Endodermal cell (in vitro differentiated cells): Measurements from ENCODE around the gene RAX2. TPM values are rescaled to one million over a fixed set of nuclear protein-coding genes. Genes with fewer than 3 reads are reported as not detected.

Experiments used
- DNase-seq: peaks from one replicate; pipeline ENCODE4 v3.0.0-alpha.2; 2017
- H3K27ac ChIP-seq: 2 replicates; pipeline ENCODE4 v1.5.1; 2013; ENCODE audit warnings: mild to moderate bottlenecking, low read depth, low read length, moderate library complexity
- H3K27me3 ChIP-seq: 2 replicates; pipeline ENCODE4 v1.6.1; 2013; ENCODE audit warnings: mild to moderate bottlenecking, low read length, moderate library complexity; ENCODE audit not compliant: insufficient read depth, control insufficient read depth, poor library complexity, severe bottlenecking
- H3K36me3 ChIP-seq: 2 replicates; pipeline ENCODE4 v1.7.0; 2013; ENCODE audit warnings: mild to moderate bottlenecking, low read length, moderate library complexity; ENCODE audit not compliant: control insufficient read depth, insufficient read depth
- H3K4me1 ChIP-seq: one replicate; pipeline ENCODE4 v1.7.0; 2013; ENCODE audit warnings: low read length; ENCODE audit not compliant: control insufficient read depth, insufficient read depth
- H3K4me3 ChIP-seq: 2 replicates; pipeline ENCODE4 v1.5.1; 2013; ENCODE audit warnings: mild to moderate bottlenecking, low read length, moderate library complexity
- H3K9ac ChIP-seq: 2 replicates; pipeline ENCODE4 v1.6.1; 2013; ENCODE audit warnings: mild to moderate bottlenecking, low read length, moderate library complexity; ENCODE audit not compliant: poor library complexity, severe bottlenecking; ENCODE audit errors: extremely low read depth
- H3K9me3 ChIP-seq: 2 replicates; pipeline ENCODE4 v1.6.1; 2013; ENCODE audit warnings: mild to moderate bottlenecking, low read length, moderate library complexity; ENCODE audit not compliant: control insufficient read depth
- H3K27ac Mint-ChIP-seq: 2 replicates; pipeline ENCODE4 v1.8.0; 2020; ENCODE audit warnings: mixed read lengths
- H3K27me3 Mint-ChIP-seq: 2 replicates; pipeline ENCODE4 v1.8.0; 2021; ENCODE audit warnings: mild to moderate bottlenecking, mixed read lengths; ENCODE audit not compliant: insufficient read depth
- H3K36me3 Mint-ChIP-seq: 2 replicates; pipeline ENCODE4 v1.8.0; 2020; ENCODE audit warnings: low read depth, mixed read lengths
- H3K4me1 Mint-ChIP-seq: 2 replicates; pipeline ENCODE4 v1.8.0; 2020; ENCODE audit warnings: mixed read lengths
- H3K4me3 Mint-ChIP-seq: 2 replicates; pipeline ENCODE4 v1.8.0; 2020; ENCODE audit warnings: mild to moderate bottlenecking, moderate library complexity, mixed read lengths
- H3K9me3 Mint-ChIP-seq: 2 replicates; pipeline ENCODE4 v1.8.0; 2020; ENCODE audit warnings: mild to moderate bottlenecking, mixed read lengths
- WGBS, 2 experiments: methylation state at CpG; one replicate each; pipeline versions ENCODE4 v1.1.5 to v1.1.7; 2013; ENCODE audit warnings: missing lambda C conversion rate in 2 of 2, mixed read lengths in 1 of 2; ENCODE audit not compliant: insufficient coverage in 1 of 2, insufficient read length in 1 of 2; 5-methylcytosine and 5-hydroxymethylcytosine counted together
- total RNA-seq, 2 donors: library from RNA; stranded (reverse); fragmentation: NEBNext Ultra II Directional in 1 of 2; extraction: Animal tissue kit (Norgen Biotek cat#: 25700) in 1 of 2; gene quantifications; 2 replicates in 1 of 2; 3 replicates in 1 of 2; pipeline ENCODE4 v1.2.1, GENCODE V29; 2021
- TF ChIP-seq, protein P1 (sequence below): fragments of 200-600 bp; sonication (generic); conservative IDR thresholded peaks from 2 replicates; pipeline ENCODE4 v1.5.0; 2021; ENCODE audit warnings: antibody characterized with exemption, mild to moderate bottlenecking

Gene RAX2
- total RNA-seq, 2 donors from 2014 or later: not detected

DNA sequence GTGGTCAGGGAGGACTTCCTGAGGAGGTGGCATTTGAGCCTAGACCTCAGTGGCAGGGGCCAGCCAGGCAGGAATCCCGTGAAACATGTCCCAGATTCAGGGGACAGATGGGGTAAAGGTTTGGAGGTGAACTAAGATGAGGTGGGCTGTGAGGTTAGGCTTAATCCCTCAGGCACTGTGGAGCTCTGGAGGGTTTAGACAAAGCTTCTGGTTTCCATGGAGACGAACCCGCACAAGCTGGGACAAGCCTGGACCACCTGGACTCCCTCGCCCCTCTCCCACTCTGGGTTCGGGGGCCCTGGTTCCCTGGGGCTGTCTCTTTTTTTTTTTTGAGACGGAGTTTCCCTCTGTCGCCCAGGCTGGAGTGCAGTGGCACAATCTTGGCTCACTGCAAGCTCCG lies 48.1 kb downstream of the RAX2 start:
- no peaks in the 10 kb centered on the region for H3K36me3 Mint-ChIP-seq
- WGBS, 2 experiments: 50 to 54% methylated on average over 2 to 8 of the region's 8 CpGs
- peaks cover 7% of the 10 kb centered on the region for H3K27me3 ChIP-seq
- H3K36me3 ChIP-seq: no peaks in the 10 kb centered on the region
- H3K4me3 Mint-ChIP-seq: no peak overlapping the region
- no peak overlapping the region for H3K27ac ChIP-seq
- H3K27me3 Mint-ChIP-seq: peaks cover 12% of the 10 kb centered on the region
- peaks cover 4% of the 10 kb centered on the region for H3K4me1 Mint-ChIP-seq
- no peaks in the 10 kb centered on the region for H3K9me3 Mint-ChIP-seq
- H3K27ac Mint-ChIP-seq: no peak overlapping the region
- H3K4me3 ChIP-seq: no peak overlapping the region
- H3K9ac ChIP-seq: no peak overlapping the region
- DNase-seq: no peak
- TF ChIP-seq, protein P1, sequence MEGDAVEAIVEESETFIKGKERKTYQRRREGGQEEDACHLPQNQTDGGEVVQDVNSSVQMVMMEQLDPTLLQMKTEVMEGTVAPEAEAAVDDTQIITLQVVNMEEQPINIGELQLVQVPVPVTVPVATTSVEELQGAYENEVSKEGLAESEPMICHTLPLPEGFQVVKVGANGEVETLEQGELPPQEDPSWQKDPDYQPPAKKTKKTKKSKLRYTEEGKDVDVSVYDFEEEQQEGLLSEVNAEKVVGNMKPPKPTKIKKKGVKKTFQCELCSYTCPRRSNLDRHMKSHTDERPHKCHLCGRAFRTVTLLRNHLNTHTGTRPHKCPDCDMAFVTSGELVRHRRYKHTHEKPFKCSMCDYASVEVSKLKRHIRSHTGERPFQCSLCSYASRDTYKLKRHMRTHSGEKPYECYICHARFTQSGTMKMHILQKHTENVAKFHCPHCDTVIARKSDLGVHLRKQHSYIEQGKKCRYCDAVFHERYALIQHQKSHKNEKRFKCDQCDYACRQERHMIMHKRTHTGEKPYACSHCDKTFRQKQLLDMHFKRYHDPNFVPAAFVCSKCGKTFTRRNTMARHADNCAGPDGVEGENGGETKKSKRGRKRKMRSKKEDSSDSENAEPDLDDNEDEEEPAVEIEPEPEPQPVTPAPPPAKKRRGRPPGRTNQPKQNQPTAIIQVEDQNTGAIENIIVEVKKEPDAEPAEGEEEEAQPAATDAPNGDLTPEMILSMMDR: no peak
- H3K9me3 ChIP-seq: no peaks in the 10 kb centered on the region
- no peaks in the 10 kb centered on the region for H3K4me1 ChIP-seq

DNA sequence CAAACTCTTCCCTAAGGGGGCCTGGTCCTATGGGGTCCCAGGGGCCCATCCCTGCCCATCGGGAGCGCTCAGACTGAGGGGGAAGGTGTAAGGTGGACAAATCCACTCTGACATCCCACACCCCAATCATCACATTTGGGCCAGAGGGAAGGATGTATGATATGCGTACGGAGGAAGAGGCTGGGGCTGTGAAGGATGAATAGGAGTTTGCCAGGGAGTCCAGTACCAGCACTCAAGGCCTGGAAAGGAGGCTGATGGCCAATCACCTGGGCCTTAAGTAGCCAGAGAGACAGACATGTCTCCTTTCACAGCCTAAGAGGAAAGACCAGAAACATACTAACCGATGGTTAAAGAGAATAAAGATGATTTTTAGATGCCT lies 48.9 kb downstream of the RAX2 start:
- H3K4me3 Mint-ChIP-seq: peak overlapping the region; percentile 63
- H3K27ac Mint-ChIP-seq: no peak overlapping the region
- no peaks in the 10 kb centered on the region for H3K36me3 Mint-ChIP-seq
- no peaks in the 10 kb centered on the region for H3K9me3 ChIP-seq
- H3K4me1 Mint-ChIP-seq: peaks cover 4% of the 10 kb centered on the region
- H3K27me3 ChIP-seq: peaks cover 7% of the 10 kb centered on the region
- peaks cover 12% of the 10 kb centered on the region for H3K27me3 Mint-ChIP-seq
- no peak for DNase-seq
- no peak overlapping the region for H3K27ac ChIP-seq
- TF ChIP-seq, protein P1: no peak
- H3K4me3 ChIP-seq: no peak overlapping the region
- no peaks in the 10 kb centered on the region for H3K4me1 ChIP-seq
- no peaks in the 10 kb centered on the region for H3K36me3 ChIP-seq
- WGBS, 2 experiments: 78 to 80% methylated on average over 2 to 3 of the region's 5 CpGs
- no peak overlapping the region for H3K9ac ChIP-seq
- no peaks in the 10 kb centered on the region for H3K9me3 Mint-ChIP-seq

DNA sequence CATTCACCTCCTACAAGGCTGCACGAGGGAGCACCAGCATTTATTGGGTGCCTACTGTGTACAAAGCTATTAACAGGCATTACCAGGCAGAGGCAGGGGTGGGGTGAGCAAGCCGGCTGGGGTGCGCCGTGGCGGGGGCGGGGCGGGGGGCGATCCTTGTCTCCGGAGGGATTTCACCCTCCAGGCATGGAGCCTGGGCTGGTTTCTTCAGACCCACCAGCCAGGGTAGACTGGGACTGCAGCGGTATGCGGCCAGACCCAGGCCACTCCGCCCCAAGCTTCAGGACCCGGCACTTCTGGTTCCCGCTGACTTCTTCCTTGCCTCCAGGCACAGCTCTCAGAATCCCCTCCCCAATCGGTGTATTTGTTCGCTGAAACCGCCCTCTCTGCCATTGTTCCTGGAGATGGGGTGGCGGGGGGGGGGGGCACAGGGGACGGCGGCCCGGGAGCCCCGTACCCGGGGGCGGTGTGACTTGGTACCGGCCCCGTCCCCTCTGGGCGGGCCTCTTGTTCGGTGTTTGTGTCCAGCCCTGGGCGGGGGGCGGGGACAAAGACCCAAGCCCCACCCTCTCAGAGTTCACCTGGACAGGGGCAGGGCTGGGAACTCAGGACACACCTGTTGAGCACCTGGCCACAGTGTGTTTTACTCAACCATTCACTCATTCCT lies 49.5 kb downstream of the RAX2 start:
- no peaks in the 10 kb centered on the region for H3K36me3 ChIP-seq
- peak overlapping the region; percentile 76 for H3K4me3 ChIP-seq
- TF ChIP-seq, protein P1: no peak
- Mint-ChIP-seq H3K27ac (no peak overlapping the region), H3K9me3 (no peaks in the 10 kb centered on the region), H3K36me3 (no peaks in the 10 kb centered on the region), H3K4me1 (peaks cover 4% of the 10 kb centered on the region), H3K27me3 (peaks cover 12% of the 10 kb centered on the region), H3K4me3 (peak overlapping the region; percentile 63)
- no peaks in the 10 kb centered on the region for H3K4me1 ChIP-seq
- no peaks in the 10 kb centered on the region for H3K9me3 ChIP-seq
- no peak overlapping the region for H3K27ac ChIP-seq
- no peak overlapping the region for H3K9ac ChIP-seq
- H3K27me3 ChIP-seq: peaks cover 7% of the 10 kb centered on the region
- peak; percentile 94 for DNase-seq
- 2 to 15% methylated on average over 5 to 25 of the region's 30 CpGs for whole genome bisulfite sequencing, 2 experiments
